Calu3 (cell line): ENCODE measurements around the gene TMUB2. TPM values are rescaled to one million over a fixed set of nuclear protein-coding genes. Genes with fewer than 3 reads are reported as not detected.

Experiments used
- BruUV-seq: library from RNA; stranded (reverse); fragments of 400-500 nt; replicated peaks from 2 replicates; lab custom pipeline; 2021; lab: Mats Ljungman, UMichigan
- CTCF ChIA-PET: fragments of 300-600 bp; sonication (Branson Sonifier 250); formaldehyde crosslinking; loops from one replicate; lab custom pipeline; 2022; ENCODE audit warnings: antibody characterized with exemption; lab: Charles Lee
- DNase-seq: peaks from one replicate; pipeline ENCODE4 v3.0.0; 2022
- H3K27ac Mint-ChIP-seq: one replicate; pipeline ENCODE4 v1.8.0; 2022; ENCODE audit warnings: mixed read lengths; ENCODE audit not compliant: unreplicated experiment
- H3K27me3 Mint-ChIP-seq: one replicate; pipeline ENCODE4 v1.8.0; 2022; ENCODE audit warnings: mixed read lengths; ENCODE audit not compliant: unreplicated experiment
- H3K36me3 Mint-ChIP-seq: one replicate; pipeline ENCODE4 v1.8.0; 2022; ENCODE audit warnings: mild to moderate bottlenecking, moderate library complexity, mixed read lengths; ENCODE audit not compliant: insufficient read depth, unreplicated experiment
- H3K4me1 Mint-ChIP-seq: one replicate; pipeline ENCODE4 v1.8.0; 2022; ENCODE audit warnings: mild to moderate bottlenecking, low read depth, mixed read lengths; ENCODE audit not compliant: unreplicated experiment
- H3K4me3 Mint-ChIP-seq: one replicate; pipeline ENCODE4 v1.8.0; 2022; ENCODE audit warnings: mild to moderate bottlenecking, low read depth, moderate library complexity, mixed read lengths; ENCODE audit not compliant: unreplicated experiment
- H3K9me3 Mint-ChIP-seq: one replicate; pipeline ENCODE4 v1.8.0; 2022; ENCODE audit warnings: low read depth, mixed read lengths; ENCODE audit not compliant: unreplicated experiment
- intact Hi-C: fragments of 100-400 bp; cut with micrococcal nuclease; formaldehyde crosslinking; loops from one replicate; pipeline ENCODE4 v1.10.0; 2022; ENCODE audit not compliant: unreplicated experiment
- total RNA-seq: library from RNA; stranded (reverse); gene quantifications from 2 replicates; pipeline ENCODE4 v1.2.3, GENCODE V29; 2022
- TF ChIP-seq, protein P1 (sequence below): fragments of 200-600 bp; IDR thresholded peaks from one replicate; pipeline ENCODE4 v1.8.0; 2022; ENCODE audit warnings: antibody characterized with exemption; ENCODE audit not compliant: unreplicated experiment

Gene TMUB2
- total RNA-seq, 1 experiment from 2014 or later: 56.0 TPM

GRCh38 chr17:44174427-44174826 is 12.3 kb upstream of the TMUB2 start:
- intact Hi-C loops: no loop called here

DNA sequence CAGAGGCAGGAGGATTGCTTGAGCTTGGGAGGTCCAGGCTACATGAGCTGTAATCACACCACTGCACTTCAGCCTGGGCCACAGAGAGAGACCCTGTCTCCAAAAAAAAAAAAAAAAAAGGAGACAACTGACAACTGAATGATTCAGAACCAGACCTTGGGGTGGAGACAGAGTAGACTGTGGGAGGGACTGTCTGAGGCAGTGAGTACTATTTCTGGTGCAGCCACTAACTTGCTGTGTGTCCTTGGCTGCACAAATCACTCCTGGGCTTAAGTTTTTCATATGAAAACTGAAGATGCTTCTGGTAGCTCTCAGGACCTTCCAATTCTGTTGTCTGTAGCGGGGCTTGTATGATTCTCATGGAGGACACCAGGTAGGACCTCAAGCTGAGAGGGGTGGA is 10.5 kb upstream of the TMUB2 start:
- no peak for DNase-seq
- peaks cover 44% of the 10 kb centered on the region for H3K36me3 Mint-ChIP-seq
- no peak overlapping the region for H3K4me3 Mint-ChIP-seq
- H3K27ac Mint-ChIP-seq: no peak overlapping the region
- TF ChIP-seq, protein P1, sequence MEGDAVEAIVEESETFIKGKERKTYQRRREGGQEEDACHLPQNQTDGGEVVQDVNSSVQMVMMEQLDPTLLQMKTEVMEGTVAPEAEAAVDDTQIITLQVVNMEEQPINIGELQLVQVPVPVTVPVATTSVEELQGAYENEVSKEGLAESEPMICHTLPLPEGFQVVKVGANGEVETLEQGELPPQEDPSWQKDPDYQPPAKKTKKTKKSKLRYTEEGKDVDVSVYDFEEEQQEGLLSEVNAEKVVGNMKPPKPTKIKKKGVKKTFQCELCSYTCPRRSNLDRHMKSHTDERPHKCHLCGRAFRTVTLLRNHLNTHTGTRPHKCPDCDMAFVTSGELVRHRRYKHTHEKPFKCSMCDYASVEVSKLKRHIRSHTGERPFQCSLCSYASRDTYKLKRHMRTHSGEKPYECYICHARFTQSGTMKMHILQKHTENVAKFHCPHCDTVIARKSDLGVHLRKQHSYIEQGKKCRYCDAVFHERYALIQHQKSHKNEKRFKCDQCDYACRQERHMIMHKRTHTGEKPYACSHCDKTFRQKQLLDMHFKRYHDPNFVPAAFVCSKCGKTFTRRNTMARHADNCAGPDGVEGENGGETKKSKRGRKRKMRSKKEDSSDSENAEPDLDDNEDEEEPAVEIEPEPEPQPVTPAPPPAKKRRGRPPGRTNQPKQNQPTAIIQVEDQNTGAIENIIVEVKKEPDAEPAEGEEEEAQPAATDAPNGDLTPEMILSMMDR: no peak
- no peaks in the 10 kb centered on the region for H3K27me3 Mint-ChIP-seq
- no peaks in the 10 kb centered on the region for H3K9me3 Mint-ChIP-seq
- no TSS peak for BruUV-seq
- intact Hi-C loops: no loop called here
- no peaks in the 10 kb centered on the region for H3K4me1 Mint-ChIP-seq
- CTCF ChIA-PET: interaction anchor here (0.7 kb wide), 1 partner anchor 407 kb away, joined by 3 read pairs; no protein-coding TSS in a partner anchor

More at GRCh38 chr17:44174427-44174826, 12.3 kb upstream of the TMUB2 start:
- no TSS peak for BruUV-seq
- no peaks in the 10 kb centered on the region for H3K4me1 Mint-ChIP-seq
- peaks cover 52% of the 10 kb centered on the region for H3K36me3 Mint-ChIP-seq
- H3K27me3 Mint-ChIP-seq: no peaks in the 10 kb centered on the region
- TF ChIP-seq, protein P1: no peak
- H3K9me3 Mint-ChIP-seq: no peaks in the 10 kb centered on the region
- CTCF ChIA-PET: interaction anchor here (0.6 to 1.0 kb wide), 2 partner anchors 91 to 522 kb away, joined by 5 read pairs; no protein-coding TSS in a partner anchor
- no peak overlapping the region for H3K4me3 Mint-ChIP-seq
- no peak overlapping the region for H3K27ac Mint-ChIP-seq
- no peak for DNase-seq

- DNase-seq: no peak
- TF ChIP-seq, protein P1: no peak
- Mint-ChIP-seq H3K9me3 (no peaks in the 10 kb centered on the region), H3K4me3 (no peak overlapping the region), H3K27ac (no peak overlapping the region), H3K4me1 (no peaks in the 10 kb centered on the region), H3K36me3 (peaks cover 46% of the 10 kb centered on the region), H3K27me3 (no peaks in the 10 kb centered on the region)
- no TSS peak for BruUV-seq
- intact Hi-C loops: no loop called here
- CTCF ChIA-PET: no interaction called here
Measured at GRCh38 chr17:44176671-44177501, 9.9 kb upstream of the TMUB2 start.

DNA sequence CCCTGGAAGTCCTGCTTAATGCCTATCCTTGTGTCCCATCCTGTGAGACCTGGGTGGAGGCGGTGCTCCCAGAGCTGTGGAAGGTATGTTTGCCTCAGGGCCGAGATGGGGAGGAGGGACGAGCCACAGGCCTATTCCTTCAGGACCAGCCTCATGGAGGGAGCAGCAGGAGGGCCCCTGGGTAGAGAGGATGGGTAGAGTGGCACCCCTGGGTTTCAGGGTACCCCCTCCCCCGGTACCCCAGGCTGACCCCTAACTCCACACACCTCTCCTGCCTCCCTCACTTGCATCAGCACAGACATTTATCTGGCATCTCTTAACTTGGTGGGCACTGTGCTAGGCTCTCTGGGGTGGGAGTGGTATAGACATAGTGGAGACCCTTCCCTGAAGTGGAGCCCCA is 9.1 kb upstream of the TMUB2 start:
- DNase-seq: no peak
- Mint-ChIP-seq H3K27me3 (no peaks in the 10 kb centered on the region), H3K36me3 (peaks cover 45% of the 10 kb centered on the region), H3K4me3 (no peak overlapping the region), H3K27ac (no peak overlapping the region), H3K9me3 (no peaks in the 10 kb centered on the region), H3K4me1 (no peaks in the 10 kb centered on the region)
- no TSS peak for BruUV-seq
- TF ChIP-seq, protein P1: no peak
- intact Hi-C loops: no loop called here
- CTCF ChIA-PET: no interaction called here
